ENCODE measurements around the gene ALS2CL.

The ALS2CL gene

DNA sequence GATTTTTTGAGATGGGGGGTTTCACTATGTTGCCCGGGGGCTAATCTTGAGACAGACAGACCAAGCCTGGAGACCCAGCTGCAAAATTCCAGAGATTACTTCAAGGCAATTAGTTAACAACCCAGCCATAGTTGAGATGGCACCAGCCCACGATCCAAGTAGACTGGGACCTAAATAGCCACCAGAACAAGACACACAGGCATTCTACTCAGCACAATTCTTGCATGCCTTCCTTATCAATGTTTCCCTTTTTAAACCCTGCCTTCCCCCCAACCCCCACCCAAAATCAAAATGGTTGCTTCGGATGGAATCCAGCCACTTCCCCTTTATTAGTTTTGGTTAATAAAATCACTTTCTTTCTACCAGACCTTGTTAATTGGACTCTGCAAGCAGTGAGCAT is 52.6 kb downstream of the ALS2CL start:
- DNase-seq, result no peak

DNA sequence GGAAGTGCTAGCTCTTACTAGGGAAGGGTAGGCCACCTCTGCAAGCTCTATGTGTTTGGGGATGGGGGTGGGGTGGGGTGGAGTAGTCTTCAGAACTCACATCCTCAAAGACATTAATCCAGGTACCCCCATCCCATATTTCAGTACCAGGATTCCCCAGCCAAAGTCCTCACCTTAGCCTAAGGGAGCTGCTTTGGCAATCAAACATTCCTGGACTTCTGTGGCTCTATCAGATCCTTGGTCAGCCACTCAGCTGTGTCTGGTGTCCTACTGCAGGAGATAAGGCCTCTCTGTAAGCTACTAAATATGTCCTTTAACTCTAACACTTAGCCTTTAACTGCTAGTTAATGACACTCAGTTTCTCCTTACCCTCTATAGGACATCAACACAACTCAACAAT is 54.3 kb downstream of the ALS2CL start:
- DNase-seq, result no peak

DNA sequence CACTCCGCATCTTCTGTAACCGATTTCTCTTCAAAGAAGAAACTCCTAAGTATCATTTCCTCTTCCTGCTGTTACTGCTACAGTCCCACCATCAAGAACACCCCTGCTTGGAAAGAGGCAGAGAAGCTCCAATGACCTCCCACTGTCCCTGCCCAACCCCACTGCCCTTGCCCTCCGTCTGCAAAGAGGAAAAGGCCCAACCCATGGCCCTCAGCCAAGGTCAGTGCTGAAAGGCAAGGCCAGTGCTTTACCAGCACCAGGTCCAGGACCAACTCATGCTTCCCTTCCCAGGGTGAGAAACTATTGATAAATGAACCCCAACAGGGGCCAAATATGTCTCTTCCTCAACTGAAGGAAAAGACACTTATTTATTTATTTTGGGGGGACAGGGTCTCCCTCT is 58.6 kb downstream of the ALS2CL start:
- no peak for DNase-seq

DNA sequence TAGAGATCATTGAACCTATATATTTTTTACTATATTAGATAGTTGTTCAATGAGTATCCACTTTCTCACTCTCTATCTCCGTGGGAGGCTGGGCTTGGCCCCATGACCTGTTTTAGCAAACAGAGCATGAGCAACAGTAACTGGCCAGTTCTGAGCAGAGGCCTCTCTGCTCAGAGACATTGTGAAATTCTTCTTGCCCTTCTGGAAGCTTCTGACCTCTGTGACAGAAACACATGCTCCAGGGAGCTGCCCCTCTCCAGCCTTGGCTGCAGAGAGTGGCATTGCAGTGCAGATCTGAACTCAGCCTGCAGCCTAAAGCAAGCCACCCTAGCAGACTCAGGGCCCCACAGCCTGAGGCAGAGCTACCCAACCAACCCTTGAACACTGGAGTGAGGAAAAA is 60.7 kb downstream of the ALS2CL start:
- DNase-seq, result no peak

DNA sequence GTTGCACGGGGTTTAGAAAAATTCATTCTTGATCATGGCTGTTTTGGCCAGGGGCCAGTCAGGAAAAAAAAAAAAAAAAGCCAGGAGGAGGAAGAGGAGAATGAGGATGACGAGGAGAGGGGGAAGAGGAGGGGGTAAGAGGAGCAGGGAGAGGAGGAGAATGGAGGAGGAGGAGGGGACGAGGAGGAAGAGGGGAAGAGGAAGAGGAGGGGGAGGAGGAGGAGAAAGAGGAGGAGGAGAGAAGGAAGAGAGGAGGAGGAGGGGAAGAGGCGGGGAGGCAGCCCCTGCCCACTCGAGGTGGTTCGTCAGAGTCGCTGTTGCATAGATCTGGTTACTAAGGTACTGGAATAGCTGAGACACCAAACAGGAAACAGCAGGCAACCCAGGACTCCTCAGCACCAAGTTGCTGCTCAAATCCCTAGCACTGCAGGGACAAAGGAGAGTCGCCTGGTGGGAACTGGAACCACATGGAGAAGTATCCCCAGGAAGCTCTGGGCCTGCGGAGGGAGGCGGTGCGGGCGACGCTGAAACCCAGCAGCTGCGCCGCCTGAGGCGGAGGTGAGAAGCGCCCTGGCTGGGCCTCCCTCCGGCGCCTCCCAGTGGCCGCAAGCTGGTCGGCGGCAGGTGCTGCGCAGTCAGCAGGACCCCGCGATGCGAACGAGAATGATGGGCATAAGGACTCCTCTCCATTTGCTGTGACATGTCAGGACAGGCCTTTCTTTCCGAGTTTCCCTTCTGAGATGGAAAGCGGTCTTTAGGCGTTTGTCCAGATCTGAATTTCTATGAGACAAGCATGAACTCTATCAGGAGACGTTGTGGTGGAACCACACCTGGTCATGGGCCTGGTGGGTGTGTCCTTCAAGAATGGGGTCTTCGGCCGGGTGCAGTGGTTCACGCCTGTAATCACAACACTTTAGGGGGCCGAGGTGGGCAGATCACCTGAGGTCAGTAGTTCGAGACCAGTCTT is 63.6 kb downstream of the ALS2CL start:
- peak in 45 of 51 donors; percentile 16 to 78 (median 54) for DNase-seq

DNA sequence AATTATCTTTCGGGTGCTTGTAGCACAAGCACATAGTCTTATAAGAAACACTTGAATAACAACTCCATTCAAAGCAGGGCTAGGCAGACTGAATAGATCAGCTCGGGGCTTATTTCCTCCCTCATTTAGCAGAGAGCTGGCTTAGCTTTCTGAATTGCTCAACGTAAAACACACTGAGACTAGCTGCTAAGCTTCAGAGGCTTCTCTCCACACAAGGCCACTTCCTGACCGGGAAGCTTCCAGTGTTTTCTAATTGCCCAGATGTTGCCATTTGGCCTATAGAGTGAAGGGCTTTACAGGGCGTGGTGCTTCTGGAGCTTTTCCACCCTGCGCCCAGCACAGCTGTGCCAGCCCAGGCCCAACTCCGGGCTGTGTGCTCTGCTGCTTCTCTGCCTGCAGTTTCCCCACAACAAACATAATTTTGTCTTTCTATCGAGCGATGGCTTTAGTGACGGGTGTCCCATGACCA is 64.5 kb downstream of the ALS2CL start:
- peak in 19 of 51 donors; percentile 5 to 68 (median 23) for DNase-seq

DNA sequence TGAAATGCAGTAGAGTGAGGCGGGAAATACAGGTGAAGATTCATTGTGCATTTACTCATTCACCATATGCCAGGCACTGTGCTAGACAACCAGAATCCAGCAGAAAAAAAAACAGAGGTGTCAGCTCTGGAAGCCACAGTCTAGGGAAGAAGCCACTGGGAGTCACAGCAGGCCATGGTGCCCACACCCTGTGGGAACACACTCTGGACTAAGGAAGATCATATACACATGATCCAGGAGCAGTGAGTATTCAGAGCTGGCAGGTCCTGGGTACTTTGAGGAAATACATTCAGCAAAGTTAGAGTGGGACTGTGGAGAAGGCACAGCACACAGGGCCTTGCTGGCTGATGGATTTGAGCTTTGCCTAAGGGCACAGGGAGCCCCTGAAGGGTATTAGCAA is 66.4 kb downstream of the ALS2CL start:
- DNase-seq, result no peak

DNA sequence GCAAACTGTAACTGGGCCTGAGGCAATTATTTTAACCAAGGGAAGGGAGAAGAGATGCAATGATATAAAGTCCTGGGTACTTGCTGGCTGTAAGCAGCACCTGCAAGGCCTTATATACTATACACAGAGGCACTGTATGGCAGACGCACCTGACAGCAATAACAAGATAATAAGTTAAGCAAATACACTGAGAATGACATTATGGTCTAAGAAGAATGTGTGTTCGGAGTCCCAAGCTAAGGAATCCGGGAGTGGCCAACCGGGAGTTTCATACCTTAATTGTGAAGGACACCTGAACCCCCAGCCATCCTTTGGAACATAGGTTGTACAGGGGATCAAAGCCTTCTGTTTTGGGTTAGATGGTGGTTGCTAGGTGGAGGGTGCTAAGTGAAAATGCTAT is 67.4 kb downstream of the ALS2CL start:
- no peak for DNase-seq

DNA sequence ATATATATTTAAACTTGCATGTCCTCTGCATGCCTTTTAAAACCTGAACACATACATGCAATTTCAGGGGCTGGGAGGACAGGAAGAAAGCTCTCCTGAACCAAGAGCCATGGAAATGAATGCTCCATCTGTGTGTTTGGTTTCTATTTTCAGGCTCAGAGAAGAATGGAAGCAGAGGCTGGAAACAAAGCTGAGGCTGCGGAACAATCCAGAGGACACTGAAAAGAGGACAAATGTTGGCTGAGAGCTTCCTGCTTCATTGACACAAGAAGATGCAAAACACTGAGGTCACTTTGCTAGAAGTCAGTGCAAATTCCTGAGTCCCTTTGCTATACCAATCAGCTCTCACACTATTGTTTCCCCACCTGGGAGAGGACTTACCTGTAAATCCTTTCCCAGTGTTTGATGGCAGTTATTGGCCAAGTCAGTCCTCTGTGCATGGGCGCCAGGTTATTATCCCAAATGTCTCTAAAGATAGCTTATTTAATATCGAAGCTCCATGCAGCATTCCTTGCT is 68.4 kb downstream of the ALS2CL start:
- DNase-seq, result no peak

DNA sequence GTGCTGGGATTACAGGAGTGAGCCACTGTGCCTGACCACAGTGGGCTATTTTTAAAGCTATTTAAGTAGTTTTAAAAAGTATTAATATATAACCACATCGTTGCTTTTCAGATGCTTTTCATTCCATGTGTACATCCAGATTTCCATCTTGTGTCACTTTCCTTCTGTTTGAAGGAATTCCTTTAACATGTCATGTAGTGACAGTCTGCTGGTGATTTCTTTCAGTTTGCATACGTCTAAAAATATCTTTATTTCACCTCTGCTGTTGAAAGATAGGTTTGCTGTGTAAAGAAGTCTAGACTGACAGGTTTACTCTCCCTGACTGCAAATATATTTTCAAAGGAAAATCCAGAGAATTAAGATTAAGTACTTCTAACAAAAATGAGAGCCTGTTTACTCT is 68.9 kb downstream of the ALS2CL start:
- DNase-seq, result no peak

DNA sequence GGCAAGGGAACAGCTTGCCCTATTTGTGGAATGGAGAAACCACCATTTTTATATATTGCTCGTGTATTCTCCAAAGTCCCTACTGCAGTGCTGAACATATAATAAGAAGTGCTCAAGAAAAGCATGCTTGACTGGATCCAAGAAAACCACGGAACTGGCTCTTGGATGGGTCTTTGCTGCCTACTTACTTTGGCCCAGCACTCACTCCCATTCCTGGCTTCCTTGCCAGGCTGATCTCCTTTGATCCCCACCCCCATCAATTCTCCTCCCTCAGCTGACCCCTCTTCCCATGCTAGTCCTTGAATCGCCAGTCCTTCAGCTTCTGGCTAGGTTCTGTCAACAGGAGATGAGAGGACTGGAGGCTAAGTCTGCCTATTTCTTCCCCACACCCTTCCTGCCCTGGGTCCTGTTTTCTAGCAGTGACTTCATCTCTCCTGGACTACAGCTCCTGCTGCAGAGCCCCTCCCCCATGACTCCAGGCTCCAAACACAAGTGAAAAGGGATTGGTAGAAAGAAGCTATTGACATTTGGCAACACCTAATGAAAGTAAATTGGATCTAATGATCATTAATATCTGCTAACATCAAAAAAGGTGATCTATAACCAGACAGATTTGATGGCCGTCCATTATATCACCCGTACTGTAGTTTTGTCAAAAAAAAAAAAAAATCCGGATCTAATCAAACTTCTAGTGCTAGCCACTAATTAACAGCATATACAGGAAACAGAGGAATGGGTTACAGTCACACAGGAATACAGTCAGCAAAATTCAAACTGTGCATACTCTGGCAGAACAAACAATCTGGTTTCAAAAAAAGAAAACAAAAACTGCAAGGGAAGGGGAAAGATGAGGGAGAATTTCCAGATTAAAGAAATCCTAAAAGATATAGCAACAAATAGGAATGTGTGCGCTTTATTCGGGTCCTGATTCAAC is 73.4 kb downstream of the ALS2CL start:
- no peak for DNase-seq

Data from hypothalamus (tissue), 51 donors.